HL-60/S4 treated with phorbol 12-myristate 13-acetate at 8.2 ng/mL for 4 days and 3 days (cell line): Measurements from ENCODE around the gene PDK4.
"Not testable (repeated sequence)": the region's sequence is repeated elsewhere in the genome, so short reads cannot be mapped to it uniquely, and the experiment has no call there.

Experiments used
- in situ Hi-C: fragments of 300-500 bp; cut with MboI; formaldehyde crosslinking; loops from 2 replicates; pipeline ENCODE4 v1.15.0; 2022; ENCODE audit warnings: low sequenced_read_pairs

The PDK4 gene

GRCh38 chr7:95605275-95605674 is 9.0 kb upstream of the PDK4 start:
- in situ Hi-C loops = no loop called here

GRCh38 chr7:95604811-95605210 is 8.5 kb upstream of the PDK4 start:
- in situ Hi-C loops = not testable (repeated sequence)

GRCh38 chr7:95604397-95604796 is 8.1 kb upstream of the PDK4 start:
- in situ Hi-C loops = not testable (repeated sequence)

GRCh38 chr7:95602421-95602820 is 6.1 kb upstream of the PDK4 start:
- in situ Hi-C loops = no loop called here

GRCh38 chr7:95601316-95601715 is 5.0 kb upstream of the PDK4 start:
- in situ Hi-C loops = no loop called here

GRCh38 chr7:95599069-95599468 is 2.8 kb upstream of the PDK4 start:
- in situ Hi-C loops = no loop called here

GRCh38 chr7:95598511-95598910 is 2.2 kb upstream of the PDK4 start:
- in situ Hi-C loops = no loop called here

- in situ Hi-C loops = no loop called here
Observed at GRCh38 chr7:95595746-95596197, 544 bp downstream of the PDK4 start.

- in situ Hi-C loops = no loop called here
Observed at GRCh38 chr7:95594185-95594584, 2.1 kb downstream of the PDK4 start.

GRCh38 chr7:95593343-95593742 is 3.0 kb downstream of the PDK4 start:
- in situ Hi-C loops = no loop called here

GRCh38 chr7:95592570-95592969 is 3.7 kb downstream of the PDK4 start:
- in situ Hi-C loops = no loop called here

GRCh38 chr7:95590387-95591248 is 5.7 kb downstream of the PDK4 start:
- in situ Hi-C loops = no loop called here

- in situ Hi-C loops = no loop called here
Observed at GRCh38 chr7:95589766-95590165, 6.5 kb downstream of the PDK4 start.

- in situ Hi-C loops = no loop called here
Observed at GRCh38 chr7:95589031-95589430, 7.3 kb downstream of the PDK4 start.

- in situ Hi-C loops = no loop called here
Observed at GRCh38 chr7:95586951-95587301, 9.4 kb downstream of the PDK4 start.

GRCh38 chr7:95585426-95585789 is 10.9 kb downstream of the PDK4 start:
- in situ Hi-C loops = no loop called here

GRCh38 chr7:95584769-95585425 is 11.4 kb downstream of the PDK4 start:
- in situ Hi-C loops = no loop called here

GRCh38 chr7:95583834-95584621 is 12.3 kb downstream of the PDK4 start:
- in situ Hi-C loops = no loop called here

GRCh38 chr7:95582578-95583293 is 13.6 kb downstream of the PDK4 start:
- in situ Hi-C loops = no loop called here

GRCh38 chr7:95581467-95581866 is 14.8 kb downstream of the PDK4 start:
- in situ Hi-C loops = no loop called here

GRCh38 chr7:95579318-95579717 is 17.0 kb downstream of the PDK4 start:
- in situ Hi-C loops = no loop called here
